Stimulated activated CD8-positive, alpha-beta memory T cell treated with anti-CD3 and anti-CD28 coated beads, Interleukin-4, amount 100 ng/mL, for 24 hours (primary cell): Measurements from ENCODE around the gene GPA33.

Experiments
- DNase-seq: peaks from one replicate; pipeline ENCODE4 v3.0.0-alpha.2; 2020; ENCODE audit warnings: low read depth

The GPA33 gene

DNA sequence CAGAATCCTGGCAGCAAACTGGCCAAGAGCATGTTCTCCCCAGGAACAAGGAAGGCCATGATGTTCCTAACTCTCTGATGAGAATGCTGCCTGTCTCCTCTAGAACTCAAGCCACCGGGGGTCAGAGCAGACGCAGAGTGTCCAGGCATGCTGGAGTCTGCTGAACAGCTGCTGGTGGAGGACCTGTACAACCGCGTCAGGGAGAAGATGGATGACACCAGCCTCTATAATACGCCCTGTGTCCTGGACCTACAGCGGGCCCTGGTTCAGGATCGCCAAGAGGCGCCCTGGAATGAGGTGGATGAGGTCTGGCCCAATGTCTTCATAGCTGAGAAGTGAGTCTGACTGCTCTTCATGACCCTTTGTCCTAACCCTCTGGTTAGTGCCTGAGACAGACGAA, 27.0 kb upstream of the GPA33 start:
- no peak for DNase-seq

DNA sequence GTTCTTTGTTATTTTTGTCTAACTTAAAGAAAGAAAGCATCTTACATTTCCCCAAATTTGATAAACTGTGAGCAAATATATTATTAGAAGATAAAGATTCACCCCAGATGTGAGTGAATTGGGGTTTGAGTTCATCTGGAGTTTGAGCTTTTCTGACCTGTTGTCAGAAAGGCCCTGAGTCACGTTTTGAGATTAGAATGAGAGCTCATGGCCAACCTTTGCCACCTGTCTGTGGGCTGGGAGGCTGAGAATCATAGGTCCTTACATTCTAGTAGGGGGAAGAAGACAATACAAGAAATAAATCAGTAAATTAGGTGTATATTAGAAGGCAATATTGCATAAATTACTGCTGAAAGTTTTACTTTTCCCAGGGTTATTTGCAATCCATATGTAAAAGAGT, 26.0 kb upstream of the GPA33 start:
- no peak for DNase-seq

DNA sequence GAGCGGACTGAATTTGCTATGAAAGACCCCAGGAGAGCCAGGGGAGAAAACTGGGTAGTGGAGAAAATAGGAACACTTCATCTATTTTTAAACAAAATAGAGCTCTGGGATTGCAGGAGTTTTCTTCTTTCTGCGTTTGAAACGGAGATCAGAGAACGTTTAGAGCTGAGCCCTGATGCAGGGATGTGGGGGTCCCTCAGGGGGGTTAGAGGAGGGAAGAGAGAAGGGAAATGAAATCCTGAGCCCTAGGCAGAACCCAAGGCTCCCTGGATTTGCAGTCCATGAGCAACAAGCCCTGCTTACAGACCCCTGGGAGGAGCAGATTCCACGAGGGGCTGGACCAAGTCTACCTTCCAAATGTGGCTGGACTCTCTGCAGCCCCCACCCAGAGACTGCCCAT, 25.5 kb upstream of the GPA33 start:
- DNase-seq: no peak

DNA sequence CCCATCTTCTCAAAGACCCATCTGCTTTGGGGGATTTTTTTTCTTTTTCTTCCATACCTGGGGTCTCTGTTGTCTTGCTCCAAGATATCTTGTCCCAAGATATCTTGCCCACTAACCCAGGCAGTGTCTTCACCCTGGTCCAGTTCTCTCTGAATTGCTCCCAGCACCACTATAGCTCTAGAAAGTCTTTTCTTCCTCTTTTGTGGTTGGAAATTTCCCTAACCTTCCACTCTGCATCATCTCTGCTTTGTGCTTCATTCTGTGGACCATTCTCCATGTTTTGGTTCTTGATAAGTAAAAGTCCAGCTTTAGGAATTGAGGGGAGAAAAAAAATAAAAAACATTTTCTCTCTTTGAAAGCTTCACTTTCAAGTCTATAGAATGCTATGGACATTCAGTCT, 24.5 kb upstream of the GPA33 start:
- no peak for DNase-seq

DNA sequence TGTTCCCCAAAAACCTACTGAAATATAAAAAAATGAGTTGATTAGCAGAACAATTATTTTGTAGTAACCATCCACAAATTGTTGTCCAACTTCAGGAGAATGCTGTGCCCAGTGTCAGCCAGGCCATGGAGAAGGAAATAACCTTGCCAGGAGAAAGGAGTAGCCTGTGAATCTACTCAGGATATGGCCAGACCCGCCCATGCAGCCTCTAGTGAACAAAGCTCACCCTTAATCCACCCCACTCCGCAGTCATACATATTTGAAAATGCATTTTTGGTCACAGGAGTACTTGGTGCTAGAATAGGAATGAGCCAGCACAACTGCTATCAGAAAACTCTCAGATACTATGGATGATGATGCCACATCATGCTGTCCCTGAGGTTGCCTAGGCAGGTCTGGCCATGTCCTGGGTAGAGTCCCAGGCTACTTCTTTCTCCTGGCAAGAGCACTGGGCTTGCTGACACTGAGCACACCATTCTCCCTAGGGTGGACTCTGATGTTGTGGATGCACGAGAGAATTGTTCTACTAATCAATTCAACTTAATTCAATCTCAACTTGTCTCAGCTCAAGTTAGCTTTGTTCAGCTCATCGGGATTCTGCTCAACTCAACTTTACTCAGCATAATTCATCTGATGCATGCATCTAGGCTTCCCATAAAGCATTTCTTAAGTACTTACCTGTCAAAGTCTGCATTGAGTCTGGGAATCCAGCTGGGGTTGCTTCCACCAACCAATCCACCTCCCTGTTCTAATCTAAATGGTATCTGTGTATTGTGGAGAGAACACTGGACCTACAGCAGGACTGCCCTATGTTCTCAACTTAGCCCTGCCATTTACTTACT, 21.9 kb upstream of the GPA33 start:
- DNase-seq: no peak

DNA sequence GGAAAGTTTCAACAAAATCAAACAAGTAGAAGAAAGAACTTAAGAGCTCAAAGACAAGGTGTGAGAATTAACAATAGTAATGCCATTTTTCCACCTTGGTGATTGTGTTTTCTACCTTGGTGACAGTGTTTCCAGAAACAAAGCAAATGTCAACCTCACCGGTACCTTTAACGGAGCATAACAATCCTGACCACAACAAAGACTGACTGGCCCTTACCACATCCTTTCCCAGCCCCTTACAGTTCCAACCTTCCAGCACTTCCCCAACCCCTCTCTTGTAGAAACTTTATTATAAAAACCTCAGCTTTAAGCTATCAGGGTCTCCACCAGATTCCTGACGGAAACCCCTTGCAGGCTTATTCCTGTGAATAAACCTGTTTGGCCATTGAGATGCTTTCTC, 20.4 kb upstream of the GPA33 start:
- DNase-seq: no peak

DNA sequence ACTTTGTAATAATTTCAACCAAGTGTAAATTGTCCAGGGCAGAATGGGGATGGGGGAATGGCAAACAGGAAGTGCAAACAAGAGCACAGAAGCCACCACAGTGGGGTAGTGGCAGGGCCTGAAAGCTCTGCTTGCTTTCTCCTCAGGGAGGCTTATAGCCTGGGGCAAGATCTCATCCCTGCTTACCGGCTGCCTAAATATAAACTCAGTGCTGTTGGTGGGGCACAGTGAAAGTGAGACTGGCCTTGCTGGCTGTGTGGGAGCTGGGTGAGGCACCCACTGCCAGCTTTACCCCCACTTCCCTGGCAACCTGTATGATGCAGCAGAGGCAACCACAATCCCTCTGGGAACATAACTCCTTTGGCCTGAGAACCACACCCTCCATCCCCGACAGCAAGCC, 18.9 kb upstream of the GPA33 start:
- DNase-seq: no peak

DNA sequence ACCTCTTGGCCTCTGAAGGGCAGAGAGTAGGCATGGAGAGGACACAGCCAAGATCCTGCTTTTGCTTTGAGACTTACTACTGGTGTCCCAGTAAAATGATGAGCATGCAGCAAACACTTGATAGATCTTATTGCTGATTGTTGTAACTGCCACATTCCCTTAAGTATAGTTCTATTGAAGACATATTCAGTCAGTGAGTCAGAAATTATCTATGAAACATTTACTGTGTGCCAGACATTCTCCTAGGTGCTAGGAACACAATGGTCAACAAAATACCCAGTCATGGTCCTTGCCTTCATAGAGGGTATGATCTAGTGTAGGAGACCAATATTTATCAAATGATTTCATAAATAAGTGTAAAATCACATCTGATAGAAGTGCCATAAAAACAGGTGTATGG, 17.3 kb upstream of the GPA33 start:
- no peak for DNase-seq

DNA sequence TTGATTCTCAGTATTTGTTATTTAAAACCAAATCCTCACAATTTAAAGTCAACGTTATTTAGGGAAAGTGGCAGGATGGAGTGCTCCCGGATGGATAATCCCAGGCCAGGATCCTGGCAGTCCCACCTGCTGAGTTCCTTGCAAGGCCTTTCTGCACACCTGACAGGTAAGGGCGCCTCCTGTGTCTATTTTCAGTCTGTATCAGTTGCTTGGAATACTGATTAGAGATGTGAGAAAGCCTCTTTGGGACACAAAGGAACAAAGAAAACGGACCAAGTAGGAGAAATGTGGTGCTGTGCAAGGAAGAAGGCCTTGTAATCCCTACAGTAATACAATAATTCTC, 15.9 kb upstream of the GPA33 start:
- DNase-seq: no peak

DNA sequence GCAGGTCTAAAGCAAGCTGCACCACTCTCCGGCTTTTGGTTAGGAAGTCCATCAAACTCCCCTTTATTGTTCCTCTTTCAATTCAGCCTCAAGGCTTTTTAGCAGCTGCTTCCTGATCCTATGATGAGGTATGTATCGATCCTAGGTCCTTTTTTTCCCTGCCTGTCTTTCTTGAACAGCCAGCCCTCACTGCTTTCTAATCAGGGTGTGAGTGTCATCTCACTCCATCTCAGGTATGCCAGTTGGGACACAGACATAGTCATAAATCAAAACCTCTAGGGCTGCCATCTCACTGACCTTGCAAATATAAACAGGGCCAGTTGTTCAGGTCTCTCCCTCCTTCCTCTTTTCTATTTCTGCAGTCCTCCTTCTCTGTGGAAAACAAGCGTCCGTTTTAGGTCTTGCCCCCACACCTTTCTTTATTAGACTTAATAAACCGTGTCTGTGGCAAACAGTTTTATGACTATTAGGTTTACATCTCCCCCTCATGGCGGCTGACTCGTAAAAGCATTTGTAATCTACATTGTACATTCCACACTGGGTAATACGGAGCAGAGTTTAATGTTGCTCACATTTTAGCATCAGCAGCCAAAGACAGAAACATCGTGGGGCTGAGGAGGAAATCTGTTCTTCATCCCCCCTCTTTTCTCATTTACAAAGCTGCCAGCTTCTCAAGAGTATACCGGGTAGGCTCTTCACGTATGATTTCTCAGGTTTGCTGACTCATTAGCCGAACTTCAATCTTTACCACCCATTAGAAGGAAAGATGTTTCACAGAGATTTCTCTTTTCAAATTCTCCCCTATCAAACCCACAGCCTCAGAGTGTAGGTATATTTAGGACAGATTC, 15.3 kb upstream of the GPA33 start:
- DNase-seq: no peak

DNA sequence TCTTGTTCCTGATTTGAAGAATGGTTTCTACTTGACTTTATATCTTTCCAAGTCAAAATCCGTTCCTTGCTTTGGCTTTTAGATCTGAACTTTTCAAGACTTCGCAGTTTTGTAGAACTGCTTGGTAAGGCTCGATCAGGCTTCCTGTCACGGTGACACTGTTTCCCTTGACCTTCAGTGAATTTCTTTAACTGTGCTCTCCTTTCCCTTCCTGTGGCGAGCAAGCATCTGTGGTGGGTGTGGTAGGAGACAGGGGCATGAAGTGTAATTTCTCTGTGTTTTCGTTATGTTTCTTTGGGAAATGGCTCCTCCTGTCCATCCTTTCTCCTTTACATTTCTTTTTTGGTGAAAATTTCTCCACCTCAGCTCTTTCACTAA, 14.1 kb upstream of the GPA33 start:
- DNase-seq: no peak

DNA sequence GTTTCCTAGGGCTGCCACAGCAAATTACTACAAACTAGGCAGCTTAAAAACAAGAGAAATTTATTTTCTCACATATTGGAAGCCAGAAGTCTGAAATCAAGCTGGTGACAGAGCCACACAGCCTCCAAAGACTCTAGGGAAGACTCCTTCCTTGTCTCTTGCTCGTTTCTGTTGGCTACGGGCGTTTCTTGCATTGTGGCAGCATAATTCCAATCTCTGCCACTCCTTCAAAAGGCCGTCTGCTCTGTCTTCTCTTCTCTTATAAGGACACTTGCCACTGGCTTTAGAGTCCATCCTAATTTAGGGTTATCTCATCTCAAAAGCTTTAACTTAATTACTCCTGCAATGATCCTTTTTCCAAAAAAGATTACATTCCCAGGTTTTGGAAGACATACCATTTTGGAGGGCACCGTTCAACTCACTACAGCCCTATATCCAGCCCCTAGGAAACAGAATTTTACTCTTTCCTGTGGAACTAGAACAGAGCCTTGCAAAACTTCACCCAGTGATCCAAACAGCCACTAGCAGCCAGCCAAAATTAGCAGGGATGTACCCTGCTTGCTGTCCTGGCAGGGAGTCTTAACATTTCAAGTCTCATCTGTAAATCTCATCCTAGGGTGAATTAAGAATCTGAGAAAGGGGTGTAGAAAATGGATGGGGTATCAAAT, 12.9 kb upstream of the GPA33 start:
- no peak for DNase-seq

DNA sequence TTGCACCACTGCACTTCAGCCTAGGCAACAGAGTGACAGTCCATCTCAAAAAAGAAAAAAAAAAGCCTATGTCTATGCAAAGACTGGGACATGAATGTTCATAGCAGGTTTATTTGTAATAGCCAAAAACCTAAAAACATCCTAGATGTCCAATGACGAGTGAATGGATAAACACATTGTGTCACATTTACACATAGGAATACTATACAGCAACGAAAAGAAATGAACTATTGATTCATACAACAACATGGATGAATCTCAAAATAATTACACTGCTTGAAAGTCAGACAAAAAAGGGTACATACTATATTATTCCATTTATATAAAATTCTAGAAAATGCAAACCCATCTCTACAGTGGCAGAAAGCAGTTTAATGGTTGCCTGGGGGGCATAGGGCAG, 11.6 kb upstream of the GPA33 start:
- DNase-seq: no peak

DNA sequence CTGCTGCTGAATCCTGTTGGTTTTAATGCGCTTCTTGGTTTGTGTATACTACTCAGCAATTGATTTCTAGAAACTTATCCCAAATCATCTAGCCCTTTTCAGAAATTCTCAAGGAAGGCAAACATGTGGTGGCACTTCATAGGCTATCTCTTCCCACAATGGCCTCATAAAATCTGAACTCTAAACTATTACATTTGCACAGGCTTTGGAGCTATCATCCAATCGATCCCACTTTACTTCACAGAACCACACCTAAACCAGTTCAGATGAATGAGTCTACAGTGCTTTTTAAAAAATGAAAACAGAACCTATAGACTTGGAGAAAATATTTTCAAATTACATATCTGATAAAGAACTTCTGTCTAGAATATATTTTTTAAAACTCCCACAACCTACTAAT, 10.6 kb upstream of the GPA33 start:
- no peak for DNase-seq

DNA sequence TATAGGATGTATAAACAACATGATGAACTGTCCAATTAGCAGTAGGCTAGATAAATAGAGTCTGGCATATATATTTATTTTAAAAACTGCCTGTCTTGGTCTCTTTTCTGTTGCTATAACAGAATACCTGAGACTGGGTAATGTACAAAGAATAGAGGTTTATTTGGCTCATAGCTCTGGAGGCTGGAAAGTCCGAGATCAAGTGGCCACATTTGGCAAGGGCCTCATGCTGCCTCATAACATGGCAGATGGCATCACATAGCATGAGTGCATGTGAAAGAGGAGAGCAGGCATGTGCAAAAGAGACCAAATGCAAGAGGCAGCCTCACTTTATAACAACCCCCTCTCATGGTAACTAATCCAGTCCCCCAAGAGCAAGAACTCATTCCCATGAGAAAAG, 9.7 kb upstream of the GPA33 start:
- DNase-seq: no peak

DNA sequence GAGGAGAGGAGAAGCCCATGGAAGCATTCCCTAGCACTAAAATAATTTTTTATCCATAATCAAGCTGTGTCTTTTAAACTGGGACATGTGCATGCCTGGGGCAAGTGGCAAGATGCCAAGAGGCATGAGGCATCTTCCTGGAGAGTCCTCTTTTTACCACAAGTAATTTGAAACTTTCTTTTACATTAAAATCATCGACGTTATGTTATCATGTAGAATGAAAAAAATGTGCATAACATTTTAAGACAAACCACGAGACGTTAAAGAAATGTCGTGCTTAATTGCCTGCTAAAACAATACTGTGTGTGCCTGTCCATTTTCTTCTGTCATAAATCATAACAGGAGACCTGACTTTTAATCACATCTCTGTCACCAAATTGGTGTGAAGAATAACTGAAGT, 5.2 kb upstream of the GPA33 start:
- no peak for DNase-seq

DNA sequence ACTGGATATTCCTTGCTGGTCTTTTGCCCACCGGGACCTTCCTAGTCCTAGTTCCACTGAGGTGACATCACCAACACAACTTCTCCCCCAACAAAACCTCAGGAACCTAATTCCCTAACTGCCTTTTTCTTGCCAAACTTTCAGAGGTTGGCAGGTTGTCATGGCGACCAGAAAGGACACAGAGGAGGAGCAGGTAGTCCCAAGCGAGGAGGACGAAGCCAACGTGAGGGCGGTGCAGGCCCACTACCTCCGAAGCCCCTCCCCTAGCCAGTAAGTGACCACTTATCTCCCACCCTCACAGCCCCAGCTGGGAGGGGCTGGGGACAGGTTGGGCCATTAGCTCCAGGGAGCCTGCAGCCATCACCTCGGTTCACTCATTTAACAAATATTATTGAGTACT, 4.5 kb upstream of the GPA33 start:
- no peak for DNase-seq

DNA sequence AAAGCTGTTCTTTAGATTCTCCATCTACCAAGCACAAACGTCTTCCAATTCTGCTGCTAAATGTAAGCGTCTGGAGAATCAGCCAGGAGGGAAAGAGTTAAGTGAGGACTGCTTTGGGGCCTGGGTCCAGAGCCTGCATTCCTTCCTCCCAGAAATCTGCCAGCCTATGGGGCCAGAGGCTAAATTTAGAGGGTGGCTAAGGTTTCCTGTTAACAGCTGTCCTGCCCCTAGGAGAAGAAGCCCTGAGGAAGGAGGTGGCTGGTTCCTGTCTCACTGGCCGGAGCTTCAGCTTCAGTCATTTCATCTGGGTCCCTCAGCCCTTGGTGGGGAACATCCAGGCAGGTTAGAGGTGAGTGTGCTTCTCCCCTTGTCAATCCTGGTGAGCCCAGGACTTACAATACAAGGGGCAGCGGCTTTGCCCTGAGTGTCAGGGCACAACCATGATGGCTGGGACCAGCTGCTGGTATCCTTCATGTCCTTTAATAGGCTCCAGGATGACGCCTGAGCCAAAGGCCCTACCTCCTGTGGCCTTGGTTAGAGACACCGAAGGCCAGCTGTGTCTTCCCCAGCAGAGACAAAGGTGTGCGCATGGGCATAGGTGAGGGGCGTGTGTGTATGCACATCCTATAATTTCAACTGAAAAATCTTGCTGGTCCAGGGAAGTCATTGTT, 3.8 kb upstream of the GPA33 start, which contains the start of gene STYXL2:
Gene STYXL2, plus strand, starts transcription at position 230 of the 671 bp plus-strand sequence. CDS start 775 bp downstream, outside the sequence.
- no peak for DNase-seq

DNA sequence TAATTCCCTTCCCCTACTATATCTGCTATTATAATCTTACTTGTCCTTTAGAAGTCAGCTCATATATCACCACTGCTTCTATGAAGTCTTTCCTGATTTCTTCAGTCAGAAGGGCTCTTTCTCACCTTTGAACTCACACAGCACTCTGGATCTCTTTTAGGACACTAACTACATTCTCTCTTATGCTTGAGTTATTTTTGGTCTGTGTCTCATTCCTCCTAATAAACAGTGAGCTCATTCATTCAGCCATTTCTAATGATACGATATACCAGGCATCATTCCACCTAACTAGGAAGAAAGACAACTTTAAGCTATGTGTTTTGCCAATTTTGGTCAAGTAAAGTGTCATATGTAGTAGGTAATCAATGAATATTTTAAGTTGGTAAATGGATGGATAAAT, 2.5 kb upstream of the GPA33 start:
- no peak for DNase-seq

DNA sequence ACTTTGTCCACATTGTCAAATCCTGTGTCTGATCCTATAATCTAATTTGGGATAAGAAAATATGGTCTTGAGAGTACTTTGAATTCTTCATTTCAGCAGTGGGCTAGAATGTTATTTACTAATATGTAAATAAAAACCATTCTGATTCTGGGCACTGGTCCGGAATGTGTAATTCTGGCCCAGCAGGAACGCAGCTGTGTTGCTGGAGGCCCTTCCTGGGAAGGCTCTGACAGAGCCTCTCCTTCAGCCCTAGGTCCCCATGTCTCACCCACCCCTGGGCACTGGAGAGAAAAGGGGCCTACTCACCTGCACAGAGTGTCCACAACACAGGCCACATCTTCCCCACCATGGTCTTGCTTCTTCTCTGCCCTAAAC, 251 bp downstream of the GPA33 start:
- no peak for DNase-seq

DNA sequence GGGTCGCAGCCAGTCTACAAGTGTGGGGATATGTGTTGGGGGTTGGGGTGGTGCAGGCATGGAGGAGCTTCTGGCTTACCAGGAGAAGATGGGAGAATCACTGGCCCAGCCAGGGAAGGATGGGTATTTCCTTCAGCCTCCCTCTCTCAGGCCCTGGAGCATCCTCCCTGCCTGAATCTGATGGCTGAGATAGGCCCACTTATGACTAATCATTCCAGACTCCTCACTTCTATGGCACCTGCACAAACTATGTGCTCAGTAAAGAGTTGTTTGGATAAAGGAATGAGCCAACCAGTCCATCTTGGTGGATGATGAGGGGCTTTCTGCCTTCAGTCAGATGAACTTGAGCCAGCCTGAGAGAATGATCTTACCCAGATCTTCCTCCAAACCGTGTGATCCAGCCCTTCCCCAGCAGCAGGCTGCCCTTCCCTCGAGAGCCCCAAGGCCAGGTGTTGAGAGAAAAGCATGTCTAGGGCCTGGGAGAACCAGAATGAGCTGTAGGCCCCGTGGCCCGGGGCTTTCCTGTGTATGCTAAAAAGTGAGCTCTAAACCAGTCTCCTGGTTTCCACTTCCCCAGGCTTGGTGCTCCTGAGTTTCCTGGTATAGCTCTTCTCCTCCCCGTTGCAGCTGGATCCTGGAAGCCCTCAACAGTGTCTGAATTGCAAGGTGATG, 1.3 kb downstream of the GPA33 start:
- DNase-seq: no peak

DNA sequence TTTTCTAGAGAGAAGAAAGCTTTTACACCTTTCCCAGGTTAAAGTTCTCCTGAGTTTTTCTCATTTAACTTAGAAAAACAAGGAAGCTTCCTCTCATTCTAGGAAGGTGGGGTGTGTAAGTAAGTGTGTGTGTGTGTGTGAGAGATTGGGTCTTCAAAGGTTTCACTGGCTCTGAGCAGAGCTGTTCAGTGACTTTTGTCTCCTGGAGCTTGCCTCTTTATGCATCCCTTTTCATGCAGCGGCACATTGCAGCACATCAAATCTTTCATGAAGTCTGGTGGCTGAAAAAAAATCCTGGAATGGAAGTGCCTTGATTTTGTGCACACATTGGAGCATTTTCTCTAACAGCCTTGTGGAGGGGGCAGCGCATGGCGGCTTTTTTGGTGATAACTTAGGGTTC, 3.4 kb downstream of the GPA33 start:
- DNase-seq: no peak
